ENCODE measurements around the gene NELFA.

The NELFA gene

DNA sequence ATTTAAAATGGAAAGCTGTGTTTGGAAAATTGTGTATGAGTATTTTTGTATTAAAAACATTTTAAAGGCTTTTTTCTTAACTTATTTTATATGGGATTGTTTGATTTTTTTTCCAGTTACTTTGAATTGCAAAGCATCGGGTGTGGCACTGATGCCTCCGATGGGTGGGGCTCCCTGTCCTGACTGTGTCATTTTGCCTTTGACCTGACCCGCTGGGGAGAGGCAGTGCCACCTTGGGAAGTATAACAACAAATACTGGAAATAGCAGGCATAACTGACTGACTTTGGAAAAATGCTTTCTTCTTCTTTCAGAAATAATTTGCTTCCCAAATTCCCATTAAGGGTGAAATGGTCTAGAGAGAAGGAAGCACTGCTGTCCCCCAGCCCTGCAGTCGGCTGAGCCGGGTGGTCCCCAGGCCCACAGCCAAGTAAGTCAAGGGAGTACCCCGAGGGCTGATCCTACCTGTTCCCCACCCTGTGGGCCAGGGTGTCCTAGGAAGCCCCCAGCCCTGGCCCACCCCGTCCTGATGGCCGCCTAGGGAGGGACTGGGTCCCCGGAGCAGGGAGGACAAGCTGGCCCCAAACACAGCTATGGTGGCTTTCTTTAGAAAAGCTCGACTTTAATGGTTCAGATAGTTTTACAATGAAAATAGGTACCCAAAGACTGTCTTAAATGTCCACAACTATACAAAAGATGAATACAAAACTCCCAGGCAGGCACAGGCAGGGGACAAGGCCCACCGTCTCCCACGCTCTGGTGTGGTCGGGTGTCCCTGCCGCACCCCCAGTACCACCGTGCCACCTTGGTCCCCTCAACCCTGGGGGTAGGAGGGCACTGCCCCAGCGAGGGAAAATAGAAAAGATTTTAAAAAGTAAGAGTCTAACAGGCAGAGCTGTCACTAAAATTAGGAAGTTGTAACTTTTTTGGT is 26.4 kb downstream of the NELFA start:
- no peak for DNase-seq (ENCODE audit: low read depth)

DNA sequence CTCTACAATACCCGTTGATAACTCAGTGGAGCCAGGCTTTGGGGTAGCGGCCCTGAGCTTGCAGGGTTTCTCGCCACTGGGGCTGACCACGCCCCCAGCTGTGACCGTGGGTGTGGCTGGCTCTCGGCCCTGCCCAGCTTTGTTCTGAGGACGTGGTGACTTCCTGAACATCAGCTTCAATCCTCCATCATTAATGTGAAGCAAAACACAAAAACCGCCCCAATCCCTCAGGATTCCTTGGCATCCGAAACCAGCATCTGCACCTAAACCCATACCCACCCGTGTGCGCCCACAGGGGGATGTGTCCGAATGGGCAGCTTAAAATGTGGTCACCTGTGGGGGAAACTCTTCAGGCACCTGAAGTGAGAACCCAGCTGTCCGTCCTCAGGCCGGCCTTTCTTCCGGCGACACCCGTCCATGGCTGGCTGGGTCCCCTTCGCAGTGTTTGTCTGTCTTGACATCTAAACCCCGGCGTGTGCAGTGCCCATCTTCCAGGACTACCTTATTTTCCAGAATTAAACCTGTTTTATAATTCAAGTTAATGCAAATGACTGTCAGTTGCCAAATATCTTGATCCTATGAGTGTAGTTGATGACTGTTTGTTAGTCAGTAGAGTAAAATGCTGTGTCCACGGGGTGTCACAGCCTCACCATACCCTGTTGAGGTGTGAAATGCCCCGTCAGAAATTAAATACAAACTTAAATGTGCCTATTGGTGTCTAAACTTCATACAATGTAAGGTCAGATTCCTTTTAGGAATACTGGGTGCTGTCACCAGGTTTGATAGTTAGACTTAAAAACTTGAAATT is 27.3 kb downstream of the NELFA start:
- DNase-seq (ENCODE audit: low read depth) = no peak

DNA sequence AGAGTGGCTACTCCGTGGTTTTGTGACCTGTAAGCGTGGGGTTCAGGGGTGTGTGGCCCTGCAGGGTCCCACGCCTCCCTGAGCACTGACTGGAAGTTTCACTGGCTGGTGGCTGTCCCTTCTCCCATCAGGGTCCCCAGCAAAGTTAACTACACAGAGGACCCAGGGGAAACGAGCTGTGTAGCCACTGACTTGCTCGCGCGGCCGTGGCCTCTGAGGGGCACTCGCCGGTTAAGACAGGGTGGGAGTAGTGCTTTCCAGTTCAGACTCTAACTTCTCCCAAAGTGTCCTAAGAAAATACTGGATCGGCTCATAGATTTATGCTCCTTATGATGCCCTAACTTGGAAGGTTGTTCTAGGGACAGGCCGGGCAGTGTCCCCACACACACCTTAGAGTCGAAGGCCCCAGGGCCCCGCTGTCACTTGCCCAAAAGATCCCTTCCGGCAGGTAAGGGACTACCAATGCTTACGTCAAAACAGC is 28.2 kb downstream of the NELFA start:
- DNase-seq (ENCODE audit: low read depth) = no peak

GRCh38 chr4:1979477-1980196 is 29.1 kb downstream of the NELFA start:
- DNase-seq (ENCODE audit: low read depth) = no peak

- no peak for DNase-seq (ENCODE audit: low read depth)
These were observed 29.9 kb downstream of the NELFA start for GRCh38 chr4:1978741-1979476.

DNA sequence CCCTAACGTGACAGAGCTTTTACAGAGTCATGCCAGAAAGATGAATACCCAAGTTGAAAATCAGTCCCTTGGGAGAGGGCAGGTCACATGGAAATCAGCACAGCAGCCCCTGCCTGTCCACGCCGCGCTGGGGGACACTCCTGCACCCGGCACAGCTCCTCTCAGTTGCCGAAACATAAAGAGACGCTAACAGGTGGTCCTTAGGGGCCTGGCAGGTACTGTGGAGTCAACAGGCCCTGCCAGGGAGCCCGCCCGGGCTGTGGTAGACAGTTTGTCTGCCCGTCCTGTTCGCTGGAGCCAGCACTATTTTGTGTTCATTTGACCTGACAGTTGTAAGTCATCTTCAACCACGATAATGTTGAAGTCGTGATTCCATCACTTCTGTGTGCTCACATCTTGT is 30.5 kb downstream of the NELFA start:
- no peak for DNase-seq (ENCODE audit: low read depth)

GRCh38 chr4:1976416-1977352 is 32.1 kb downstream of the NELFA start:
- DNase-seq (ENCODE audit: low read depth) = no peak

GRCh38 chr4:1975880-1976279 is 32.9 kb downstream of the NELFA start:
- DNase-seq (ENCODE audit: low read depth) = no peak

- DNase-seq (ENCODE audit: low read depth) = no peak
These were observed 33.4 kb downstream of the NELFA start for GRCh38 chr4:1975391-1975801.

GRCh38 chr4:1974840-1975239 is 33.9 kb downstream of the NELFA start:
- no peak for DNase-seq (ENCODE audit: low read depth)

GRCh38 chr4:1973661-1974060 is 35.1 kb downstream of the NELFA start:
- DNase-seq (ENCODE audit: low read depth) = no peak

DNA sequence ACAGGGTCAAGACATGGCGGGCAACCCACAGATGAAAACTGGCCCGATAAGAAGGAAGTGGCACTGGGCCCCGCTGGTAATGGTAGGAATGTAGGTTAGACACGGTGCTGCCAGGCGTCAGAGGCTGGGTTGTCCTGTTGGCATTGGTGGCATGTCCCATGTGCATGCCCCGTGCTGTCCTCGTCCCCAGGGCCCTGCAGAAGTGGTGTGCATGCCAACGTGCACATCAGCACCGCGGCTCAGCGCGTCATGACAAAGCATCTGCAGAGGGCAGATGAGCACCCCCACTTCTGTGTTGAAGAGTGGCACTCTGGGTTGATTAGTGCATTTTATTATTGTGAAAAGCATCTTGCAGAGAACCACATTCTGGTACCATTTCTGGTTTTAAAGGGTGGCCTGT is 35.6 kb downstream of the NELFA start:
- DNase-seq (ENCODE audit: low read depth) = no peak

DNA sequence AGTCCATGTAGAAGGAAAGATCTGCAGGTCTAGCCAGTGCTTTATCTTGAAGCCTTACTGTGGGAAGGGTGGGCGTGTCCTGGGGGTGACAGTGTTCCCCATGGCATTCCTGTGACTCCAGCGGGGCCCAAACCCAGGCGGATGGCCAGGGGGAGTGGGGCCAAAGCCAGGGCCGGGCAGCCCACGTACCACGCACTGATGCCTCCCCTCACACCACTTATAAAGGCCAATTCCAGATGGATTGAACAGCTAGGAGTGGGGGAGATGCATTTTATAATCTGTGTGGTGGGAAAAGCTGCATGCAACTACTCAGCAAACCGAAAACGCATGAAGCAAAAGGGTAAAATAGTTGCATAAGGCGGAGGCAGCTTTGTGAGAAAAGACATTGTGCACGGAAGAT is 36.4 kb downstream of the NELFA start:
- DNase-seq (ENCODE audit: low read depth) = no peak

GRCh38 chr4:1971456-1972200 is 37.1 kb downstream of the NELFA start:
- DNase-seq (ENCODE audit: low read depth) = no peak

GRCh38 chr4:1970926-1971325 is 37.8 kb downstream of the NELFA start:
- no peak for DNase-seq (ENCODE audit: low read depth)

DNA sequence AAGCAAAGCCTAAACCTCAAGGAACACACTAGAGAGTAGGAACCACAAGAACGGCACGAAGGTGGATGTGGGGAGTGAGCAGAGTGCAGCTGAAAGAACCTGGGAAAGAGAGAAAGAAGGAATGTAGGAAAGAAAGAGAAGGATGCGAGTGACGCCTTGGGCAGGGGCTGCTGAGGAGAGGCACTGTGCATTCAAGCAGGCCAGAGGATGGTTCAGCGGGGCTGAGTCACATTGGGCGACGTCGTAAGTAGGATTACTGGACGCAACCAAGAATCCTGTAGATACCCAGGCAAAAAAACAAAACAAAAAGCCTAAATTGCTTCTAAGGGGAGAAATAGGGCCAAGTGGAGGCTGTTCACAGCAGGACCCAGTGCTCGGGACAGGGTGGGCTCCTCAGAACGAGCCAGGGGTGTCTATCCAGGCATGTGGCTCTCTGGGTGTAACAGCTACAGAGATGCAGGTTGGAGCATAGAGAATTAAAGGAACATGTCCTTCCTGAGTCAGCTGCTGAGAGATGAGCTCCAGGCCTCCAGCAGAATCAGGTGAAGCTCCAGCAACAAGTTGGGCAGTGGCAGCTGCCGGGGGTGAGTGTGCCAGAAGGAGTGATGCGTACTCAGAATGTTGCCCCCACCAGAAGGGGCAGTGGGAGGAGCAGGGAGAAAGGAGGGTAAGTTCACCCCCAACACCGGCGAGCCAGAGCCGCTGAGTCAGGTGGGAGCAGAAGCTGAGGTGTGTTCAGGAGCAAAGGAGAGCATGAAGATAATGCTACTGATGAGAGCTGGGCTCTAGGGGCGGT is 38.6 kb downstream of the NELFA start:
- no peak for DNase-seq (ENCODE audit: low read depth)

GRCh38 chr4:1968686-1969295 is 40.0 kb downstream of the NELFA start:
- DNase-seq (ENCODE audit: low read depth) = no peak

DNA sequence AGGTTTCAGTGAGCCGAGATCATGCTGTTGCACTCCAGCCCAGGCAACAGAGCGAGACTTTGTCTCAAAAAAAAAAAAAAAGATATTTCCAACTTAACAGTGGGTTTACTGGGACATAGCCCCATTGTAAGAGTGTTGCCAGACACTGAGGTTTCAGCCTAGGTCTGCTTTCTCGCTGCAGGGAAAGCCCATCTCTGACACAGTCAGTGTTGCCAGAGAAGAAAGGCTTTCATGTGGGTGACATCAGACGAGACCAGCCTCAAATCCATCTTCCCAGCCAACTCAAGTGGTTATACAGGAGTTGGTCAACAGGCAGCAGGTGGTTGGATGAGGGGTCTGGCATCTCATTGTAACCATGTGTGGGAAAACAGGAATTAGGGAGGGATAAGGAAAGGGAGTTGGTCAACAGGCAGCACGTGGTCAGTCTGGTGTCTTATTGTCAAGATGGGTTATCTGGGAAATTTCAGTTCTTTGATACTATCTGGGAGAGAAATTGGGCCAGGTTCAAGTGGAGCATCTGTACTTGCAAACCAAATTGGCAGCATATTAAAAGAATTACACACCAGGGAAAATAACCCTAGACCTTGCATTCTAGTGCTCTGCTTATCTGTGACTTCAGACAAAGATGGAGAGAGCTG is 41.1 kb downstream of the NELFA start:
- DNase-seq (ENCODE audit: low read depth) = no peak
